ENCODE data around the gene CCSER1. TPM values are rescaled to one million over a fixed set of nuclear protein-coding genes. Genes with fewer than 3 reads are reported as not detected.

Gene CCSER1
- total and polyA plus RNA-seq, 9 donors = 0.21 to 8.3 (median 3.2) TPM

DNA sequence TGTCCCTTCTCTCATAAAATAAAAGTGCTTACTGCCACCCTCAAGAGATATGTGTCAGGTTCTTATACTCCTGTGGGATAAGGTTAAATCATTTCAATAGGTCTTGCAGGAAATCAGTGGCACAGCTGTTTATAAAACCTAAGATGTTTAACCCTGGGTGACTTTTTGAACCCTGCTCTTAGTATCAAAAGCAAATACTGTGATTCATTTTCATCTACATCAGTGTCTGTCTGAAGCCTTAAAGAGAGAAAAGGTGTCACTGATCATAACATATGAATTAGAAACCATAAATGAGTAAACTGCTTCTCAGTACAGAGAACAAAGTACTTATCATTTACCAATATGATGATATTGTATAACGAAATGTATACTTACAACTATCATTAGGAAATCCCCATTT is 59.0 kb downstream of the CCSER1 start:
- Histone ChIP-seq H3K4me3 (no peak overlapping the region), H3K27ac (no peak overlapping the region), H3K27me3 (no peaks in the 10 kb centered on the region), H3K36me3 (no peaks in the 10 kb centered on the region), H3K9me3 (no peaks in the 10 kb centered on the region), H3K4me1 (ENCODE audit: insufficient read depth) (no peaks in the 10 kb centered on the region)
- no peak for TF ChIP-seq EP300 (IDR thresholded peaks at IDR 0.05)
- no peak for TF ChIP-seq POLR2A (IDR thresholded peaks at IDR 0.05)
- TF ChIP-seq, protein P1, sequence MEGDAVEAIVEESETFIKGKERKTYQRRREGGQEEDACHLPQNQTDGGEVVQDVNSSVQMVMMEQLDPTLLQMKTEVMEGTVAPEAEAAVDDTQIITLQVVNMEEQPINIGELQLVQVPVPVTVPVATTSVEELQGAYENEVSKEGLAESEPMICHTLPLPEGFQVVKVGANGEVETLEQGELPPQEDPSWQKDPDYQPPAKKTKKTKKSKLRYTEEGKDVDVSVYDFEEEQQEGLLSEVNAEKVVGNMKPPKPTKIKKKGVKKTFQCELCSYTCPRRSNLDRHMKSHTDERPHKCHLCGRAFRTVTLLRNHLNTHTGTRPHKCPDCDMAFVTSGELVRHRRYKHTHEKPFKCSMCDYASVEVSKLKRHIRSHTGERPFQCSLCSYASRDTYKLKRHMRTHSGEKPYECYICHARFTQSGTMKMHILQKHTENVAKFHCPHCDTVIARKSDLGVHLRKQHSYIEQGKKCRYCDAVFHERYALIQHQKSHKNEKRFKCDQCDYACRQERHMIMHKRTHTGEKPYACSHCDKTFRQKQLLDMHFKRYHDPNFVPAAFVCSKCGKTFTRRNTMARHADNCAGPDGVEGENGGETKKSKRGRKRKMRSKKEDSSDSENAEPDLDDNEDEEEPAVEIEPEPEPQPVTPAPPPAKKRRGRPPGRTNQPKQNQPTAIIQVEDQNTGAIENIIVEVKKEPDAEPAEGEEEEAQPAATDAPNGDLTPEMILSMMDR (IDR thresholded peaks at IDR 0.05) = no peak
- no peak for DNase-seq
- intact Hi-C loops (cut with DNase I) = no loop called here
- WGBS, 3 donors = 80 to 89% (median 84%) methylated on average over 1 of the region's 1 CpG

DNA sequence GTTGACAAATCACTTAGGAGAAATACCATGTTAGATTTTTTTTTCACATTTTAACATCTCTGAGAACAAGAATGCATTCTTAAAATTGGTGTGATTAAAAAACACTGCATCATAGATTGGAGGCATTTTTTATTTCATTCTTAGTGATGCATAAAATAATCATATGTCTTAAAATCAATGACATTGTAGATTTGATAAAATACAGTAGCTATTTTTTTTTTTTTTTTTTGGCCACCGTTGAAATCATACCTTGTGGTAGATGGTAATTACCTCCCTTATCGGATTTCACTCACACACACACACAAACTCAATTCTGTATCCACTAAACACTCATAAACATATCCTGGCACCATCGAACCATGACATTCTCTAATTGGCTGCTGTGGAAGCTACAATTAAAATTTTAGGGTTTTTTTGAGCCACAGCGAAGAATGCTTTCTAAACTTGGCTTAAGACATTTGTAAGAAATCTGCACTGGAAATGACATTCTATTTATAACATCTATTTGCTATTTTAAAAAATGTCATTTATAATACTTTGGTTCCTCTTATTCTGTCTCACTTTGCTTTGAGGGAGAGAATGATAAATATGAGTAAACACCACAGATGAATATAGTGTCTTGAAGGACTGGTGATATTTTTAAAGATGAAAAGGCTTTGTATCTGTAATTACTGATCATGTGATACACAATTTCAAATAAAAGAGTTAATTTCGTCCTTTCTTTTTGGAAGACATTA is 60.1 kb downstream of the CCSER1 start:
- no peaks in the 10 kb centered on the region for H3K27me3 ChIP-seq
- H3K9me3 ChIP-seq = no peaks in the 10 kb centered on the region
- no peak overlapping the region for H3K27ac ChIP-seq
- no peak for DNase-seq
- H3K36me3 ChIP-seq = no peaks in the 10 kb centered on the region
- no peak overlapping the region for H3K4me3 ChIP-seq
- intact Hi-C loops (cut with DNase I) = no loop called here
- 72 to 73% (median 73%) methylated on average over 5 of the region's 5 CpGs for WGBS, 3 donors
- no peak for TF ChIP-seq POLR2A (IDR thresholded peaks at IDR 0.05)
- TF ChIP-seq, protein P1 (IDR thresholded peaks at IDR 0.05) = no peak
- no peak for TF ChIP-seq EP300 (IDR thresholded peaks at IDR 0.05)
- no peaks in the 10 kb centered on the region for H3K4me1 ChIP-seq (ENCODE audit: insufficient read depth)

DNA sequence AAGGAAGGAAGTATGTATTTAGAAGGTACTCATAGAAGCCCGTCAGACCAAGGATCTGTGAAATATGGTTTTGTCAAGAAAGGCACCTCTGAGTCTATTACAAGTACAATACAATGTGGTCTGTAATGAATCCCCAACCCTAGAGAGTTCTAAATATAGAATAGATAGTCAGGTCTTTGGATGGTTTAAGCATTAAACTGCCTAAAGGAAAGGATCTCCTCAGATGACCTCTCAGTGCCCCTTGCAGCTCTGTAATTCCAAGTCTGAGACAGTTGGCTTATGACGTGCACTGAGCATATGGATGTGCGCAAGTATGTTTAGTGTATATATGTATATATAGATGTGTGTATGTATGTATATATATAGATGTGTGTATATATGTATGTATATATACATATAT is 62.0 kb downstream of the CCSER1 start:
- WGBS, 3 donors = 94 to 97% (median 96%) methylated on average over 3 of the region's 3 CpGs
- TF ChIP-seq POLR2A (IDR thresholded peaks at IDR 0.05) (no peak), EP300 (IDR thresholded peaks at IDR 0.05) (no peak)
- TF ChIP-seq, protein P1 (IDR thresholded peaks at IDR 0.05) = no peak
- no peak for DNase-seq
- no peaks in the 10 kb centered on the region for H3K9me3 ChIP-seq
- no peaks in the 10 kb centered on the region for H3K36me3 ChIP-seq
- H3K4me1 ChIP-seq (ENCODE audit: insufficient read depth) = no peaks in the 10 kb centered on the region
- H3K4me3 ChIP-seq = no peak overlapping the region
- intact Hi-C loops (cut with DNase I) = no loop called here
- H3K27me3 ChIP-seq = no peaks in the 10 kb centered on the region
- H3K27ac ChIP-seq = no peak overlapping the region

DNA sequence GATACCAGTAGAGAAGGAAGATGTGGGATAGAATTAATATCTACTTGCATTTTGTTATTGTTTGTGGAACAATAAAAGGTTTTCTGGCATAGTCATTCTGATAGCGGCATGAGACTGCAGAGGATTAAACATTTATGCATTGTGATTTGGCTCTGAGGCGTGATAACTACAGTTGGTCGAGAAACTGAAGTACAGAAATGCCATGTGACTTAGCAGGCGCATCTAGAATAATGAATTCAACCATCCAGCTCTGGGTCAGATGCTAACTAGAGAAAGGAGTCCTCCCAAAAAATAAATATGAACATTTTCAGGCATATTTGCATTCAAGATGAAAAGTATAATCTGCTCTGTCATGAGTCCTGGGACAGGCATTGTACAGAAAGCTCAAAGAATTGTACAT is 62.8 kb downstream of the CCSER1 start:
- Histone ChIP-seq H3K4me3 (no peak overlapping the region), H3K4me1 (ENCODE audit: insufficient read depth) (no peaks in the 10 kb centered on the region), H3K27ac (no peak overlapping the region), H3K36me3 (no peaks in the 10 kb centered on the region), H3K27me3 (no peaks in the 10 kb centered on the region), H3K9me3 (no peaks in the 10 kb centered on the region)
- no peak for DNase-seq
- intact Hi-C loops (cut with DNase I) = no loop called here
- no peak for TF ChIP-seq EP300 (IDR thresholded peaks at IDR 0.05)
- WGBS, 3 donors = 69 to 84% (median 71%) methylated on average over 4 of the region's 4 CpGs

DNA sequence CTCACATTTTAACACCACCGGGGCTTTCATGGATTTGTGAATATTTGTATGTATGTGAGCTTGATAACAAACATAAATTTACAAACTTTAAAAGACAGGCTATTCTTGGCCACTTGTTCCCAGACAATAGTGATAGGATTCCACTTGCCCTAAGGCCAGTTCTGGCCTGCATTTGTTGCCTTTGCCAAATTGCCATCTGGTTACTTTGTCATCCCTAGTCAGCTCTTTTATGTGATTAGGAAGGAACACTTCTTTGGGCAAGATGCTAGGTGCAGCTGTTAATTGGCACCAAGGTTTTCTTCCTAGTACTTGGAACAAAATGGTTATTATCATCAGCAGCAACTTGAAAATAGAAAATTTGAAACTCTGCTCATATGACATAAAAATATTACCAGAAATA is 63.3 kb downstream of the CCSER1 start:
- Histone ChIP-seq H3K36me3 (no peaks in the 10 kb centered on the region), H3K4me1 (ENCODE audit: insufficient read depth) (no peaks in the 10 kb centered on the region), H3K4me3 (no peak overlapping the region), H3K9me3 (no peaks in the 10 kb centered on the region), H3K27ac (no peak overlapping the region), H3K27me3 (no peaks in the 10 kb centered on the region)
- WGBS, 3 donors = 18 to 49% (median 26%) methylated on average over 1 of the region's 1 CpG
- DNase-seq = no peak
- TF ChIP-seq EP300 (IDR thresholded peaks at IDR 0.05) = no peak
- TF ChIP-seq POLR2A (IDR thresholded peaks at IDR 0.05) = no peak
- TF ChIP-seq, protein P1 (IDR thresholded peaks at IDR 0.05) = no peak
- intact Hi-C loops (cut with DNase I) = no loop called here
